HEK293 (cell line): ENCODE results near the gene FHIT.

Source experiments
- CTCF ChIA-PET: fragments of 350-600 bp; formaldehyde crosslinking; extraction: SDS; loops from one replicate; lab custom pipeline; 2021; ENCODE audit warnings: antibody characterized with exemption; lab: Yijun Ruan, JAX
- POLR2A ChIA-PET: fragments of 300-600 bp; formaldehyde crosslinking; extraction: SDS; loops from one replicate; lab custom pipeline; 2020; ENCODE audit warnings: antibody characterized with exemption, inconsistent platforms; lab: Yijun Ruan, JAX
- H3K27ac ChIP-seq: fragments of 200-500 bp; sonication (Bioruptor generic); 2 replicates; pipeline ENCODE4 v1.5.1; 2014; ENCODE audit warnings: low read depth, low read length, control low read depth, inconsistent platforms; ENCODE audit errors: extremely low read depth
- H3K36me3 ChIP-seq, 2 experiments: fragments of 200-500 bp in 1 of 2; sonication (Bioruptor generic) in 1 of 2; 1 replicate in 1 of 2; 2 replicates in 1 of 2; pipeline ENCODE4 v1.5.1; 2014 to 2017; ENCODE audit warnings: inconsistent platforms in 2 of 2, low read length in 2 of 2; ENCODE audit not compliant: control insufficient read depth in 2 of 2, insufficient read depth in 1 of 2
- H3K4me1 ChIP-seq: fragments of 200-500 bp; sonication (Bioruptor generic); 2 replicates; pipeline ENCODE4 v1.5.1; 2014; ENCODE audit warnings: mild to moderate bottlenecking, low read length, inconsistent platforms; ENCODE audit not compliant: control insufficient read depth, insufficient read depth
- H3K4me3 ChIP-seq: 2 replicates; pipeline ENCODE4 v1.5.1; 2011; ENCODE audit warnings: low read depth, mild to moderate bottlenecking, control low read depth, low read length, moderate library complexity
- H3K9me3 ChIP-seq: fragments of 200-500 bp; sonication (Bioruptor generic); 2 replicates; pipeline ENCODE4 v1.5.1; 2014; ENCODE audit warnings: low read depth, low read length, inconsistent platforms; ENCODE audit not compliant: control insufficient read depth, insufficient read depth
- OVOL3 ChIP-seq: fragments of 450-650 bp; formaldehyde crosslinking; IDR thresholded peaks from 2 replicates; pipeline ENCODE4 v1.5.1; 2016; ENCODE audit warnings: missing biosample characterization, missing genetic modification characterization
- SP2 ChIP-seq: fragments of 450-650 bp; formaldehyde crosslinking; IDR thresholded peaks from 2 replicates; pipeline ENCODE4 v1.5.1; 2016; ENCODE audit warnings: missing biosample characterization, missing genetic modification characterization
- ZNF10 ChIP-seq: fragments of 450-650 bp; formaldehyde crosslinking; IDR thresholded peaks from 2 replicates; pipeline ENCODE4 v1.5.1; 2017; ENCODE audit warnings: missing biosample characterization, missing genetic modification characterization
- ZNF133 ChIP-seq: fragments of 450-650 bp; formaldehyde crosslinking; IDR thresholded peaks from 2 replicates; pipeline ENCODE4 v1.5.1; 2016; ENCODE audit warnings: missing biosample characterization, missing genetic modification characterization
- ZNF16 ChIP-seq: fragments of 450-650 bp; formaldehyde crosslinking; IDR thresholded peaks from 2 replicates; pipeline ENCODE4 v1.5.1; 2016; ENCODE audit warnings: low read depth, missing biosample characterization, missing genetic modification characterization
- ZNF175 ChIP-seq: fragments of 450-650 bp; formaldehyde crosslinking; IDR thresholded peaks from 2 replicates; pipeline ENCODE4 v1.5.1; 2016; ENCODE audit warnings: missing biosample characterization, missing genetic modification characterization
- ZNF221 ChIP-seq: fragments of 450-650 bp; formaldehyde crosslinking; IDR thresholded peaks from 2 replicates; pipeline ENCODE4 v1.5.1; 2017; ENCODE audit warnings: missing biosample characterization, missing genetic modification characterization, borderline replicate concordance
- ZNF223 ChIP-seq: fragments of 450-650 bp; formaldehyde crosslinking; IDR thresholded peaks from 2 replicates; pipeline ENCODE4 v1.5.1; 2016; ENCODE audit warnings: missing biosample characterization, missing genetic modification characterization
- ZNF248 ChIP-seq: fragments of 450-650 bp; formaldehyde crosslinking; IDR thresholded peaks from 2 replicates; pipeline ENCODE4 v1.5.1; 2017; ENCODE audit warnings: missing biosample characterization, missing genetic modification characterization
- ZNF350 ChIP-seq: fragments of 450-650 bp; formaldehyde crosslinking; IDR thresholded peaks from 2 replicates; pipeline ENCODE4 v1.5.0; 2017; ENCODE audit warnings: missing biosample characterization, mild to moderate bottlenecking, missing genetic modification characterization
- ZNF48 ChIP-seq: fragments of 450-650 bp; formaldehyde crosslinking; IDR thresholded peaks from 2 replicates; pipeline ENCODE4 v1.5.1; 2016; ENCODE audit warnings: missing biosample characterization, missing genetic modification characterization
- ZNF510 ChIP-seq: fragments of 450-650 bp; formaldehyde crosslinking; IDR thresholded peaks from 2 replicates; pipeline ENCODE4 v1.5.1; 2018; ENCODE audit warnings: mild to moderate bottlenecking, missing genetic modification characterization, missing biosample characterization; ENCODE audit not compliant: insufficient replicate concordance
- ZNF544 ChIP-seq: fragments of 450-650 bp; formaldehyde crosslinking; IDR thresholded peaks from 2 replicates; pipeline ENCODE4 v1.5.0; 2017; ENCODE audit warnings: missing biosample characterization, missing genetic modification characterization
- ZNF558 ChIP-seq: fragments of 450-650 bp; formaldehyde crosslinking; IDR thresholded peaks from 2 replicates; pipeline ENCODE4 v1.5.1; 2016; ENCODE audit warnings: missing biosample characterization, missing genetic modification characterization
- ZNF560 ChIP-seq: fragments of 450-650 bp; formaldehyde crosslinking; IDR thresholded peaks from 2 replicates; pipeline ENCODE4 v1.5.1; 2017; ENCODE audit warnings: missing biosample characterization, missing genetic modification characterization, borderline replicate concordance
- ZNF571 ChIP-seq: fragments of 450-650 bp; formaldehyde crosslinking; IDR thresholded peaks from 2 replicates; pipeline ENCODE4 v1.5.0; 2017; ENCODE audit warnings: missing biosample characterization, missing genetic modification characterization
- ZNF707 ChIP-seq: fragments of 450-650 bp; formaldehyde crosslinking; IDR thresholded peaks from 2 replicates; pipeline ENCODE4 v1.5.1; 2016; ENCODE audit warnings: missing biosample characterization, missing genetic modification characterization
- TF ChIP-seq, protein P1 (sequence below): fragments of 450-650 bp; formaldehyde crosslinking; IDR thresholded peaks from 2 replicates; pipeline ENCODE4 v1.5.1; 2016; ENCODE audit warnings: missing biosample characterization, missing genetic modification characterization
- TF ChIP-seq, protein P2 (sequence below): fragments of 450-650 bp; formaldehyde crosslinking; IDR thresholded peaks from 2 replicates; pipeline ENCODE4 v1.5.1; 2016; ENCODE audit warnings: missing biosample characterization, missing genetic modification characterization, borderline replicate concordance
- TF ChIP-seq, protein P3 (sequence below): fragments of 450-650 bp; formaldehyde crosslinking; IDR thresholded peaks from 2 replicates; pipeline ENCODE4 v1.5.1; 2016; ENCODE audit warnings: missing biosample characterization, missing genetic modification characterization

The FHIT gene

DNA sequence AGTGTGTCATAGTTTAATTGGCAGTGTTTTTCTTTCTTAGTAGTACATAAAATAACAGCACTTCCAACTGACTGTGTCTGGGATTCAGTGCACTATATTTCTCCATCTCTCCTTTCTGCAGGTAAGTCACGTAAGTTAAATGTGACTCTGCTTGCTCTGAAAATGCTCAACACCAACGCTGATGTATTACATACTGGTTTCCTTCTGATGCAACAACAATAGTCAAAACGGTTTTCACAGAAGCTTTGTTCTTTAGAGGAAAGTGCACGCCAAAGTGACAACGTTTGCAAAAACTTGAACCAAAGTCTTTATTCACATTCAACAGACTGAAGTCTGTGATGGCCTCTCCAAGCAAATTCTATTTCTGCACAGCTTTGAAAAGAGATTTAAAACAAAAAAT lies 1494.3 kb downstream of the FHIT start (continued):
- TF ChIP-seq, protein P1, sequence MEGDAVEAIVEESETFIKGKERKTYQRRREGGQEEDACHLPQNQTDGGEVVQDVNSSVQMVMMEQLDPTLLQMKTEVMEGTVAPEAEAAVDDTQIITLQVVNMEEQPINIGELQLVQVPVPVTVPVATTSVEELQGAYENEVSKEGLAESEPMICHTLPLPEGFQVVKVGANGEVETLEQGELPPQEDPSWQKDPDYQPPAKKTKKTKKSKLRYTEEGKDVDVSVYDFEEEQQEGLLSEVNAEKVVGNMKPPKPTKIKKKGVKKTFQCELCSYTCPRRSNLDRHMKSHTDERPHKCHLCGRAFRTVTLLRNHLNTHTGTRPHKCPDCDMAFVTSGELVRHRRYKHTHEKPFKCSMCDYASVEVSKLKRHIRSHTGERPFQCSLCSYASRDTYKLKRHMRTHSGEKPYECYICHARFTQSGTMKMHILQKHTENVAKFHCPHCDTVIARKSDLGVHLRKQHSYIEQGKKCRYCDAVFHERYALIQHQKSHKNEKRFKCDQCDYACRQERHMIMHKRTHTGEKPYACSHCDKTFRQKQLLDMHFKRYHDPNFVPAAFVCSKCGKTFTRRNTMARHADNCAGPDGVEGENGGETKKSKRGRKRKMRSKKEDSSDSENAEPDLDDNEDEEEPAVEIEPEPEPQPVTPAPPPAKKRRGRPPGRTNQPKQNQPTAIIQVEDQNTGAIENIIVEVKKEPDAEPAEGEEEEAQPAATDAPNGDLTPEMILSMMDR, result no peak
- no peak for TF ChIP-seq ZNF48
- no peak for TF ChIP-seq ZNF350 (tag by site-specific recombination)
- TF ChIP-seq, protein P2, sequence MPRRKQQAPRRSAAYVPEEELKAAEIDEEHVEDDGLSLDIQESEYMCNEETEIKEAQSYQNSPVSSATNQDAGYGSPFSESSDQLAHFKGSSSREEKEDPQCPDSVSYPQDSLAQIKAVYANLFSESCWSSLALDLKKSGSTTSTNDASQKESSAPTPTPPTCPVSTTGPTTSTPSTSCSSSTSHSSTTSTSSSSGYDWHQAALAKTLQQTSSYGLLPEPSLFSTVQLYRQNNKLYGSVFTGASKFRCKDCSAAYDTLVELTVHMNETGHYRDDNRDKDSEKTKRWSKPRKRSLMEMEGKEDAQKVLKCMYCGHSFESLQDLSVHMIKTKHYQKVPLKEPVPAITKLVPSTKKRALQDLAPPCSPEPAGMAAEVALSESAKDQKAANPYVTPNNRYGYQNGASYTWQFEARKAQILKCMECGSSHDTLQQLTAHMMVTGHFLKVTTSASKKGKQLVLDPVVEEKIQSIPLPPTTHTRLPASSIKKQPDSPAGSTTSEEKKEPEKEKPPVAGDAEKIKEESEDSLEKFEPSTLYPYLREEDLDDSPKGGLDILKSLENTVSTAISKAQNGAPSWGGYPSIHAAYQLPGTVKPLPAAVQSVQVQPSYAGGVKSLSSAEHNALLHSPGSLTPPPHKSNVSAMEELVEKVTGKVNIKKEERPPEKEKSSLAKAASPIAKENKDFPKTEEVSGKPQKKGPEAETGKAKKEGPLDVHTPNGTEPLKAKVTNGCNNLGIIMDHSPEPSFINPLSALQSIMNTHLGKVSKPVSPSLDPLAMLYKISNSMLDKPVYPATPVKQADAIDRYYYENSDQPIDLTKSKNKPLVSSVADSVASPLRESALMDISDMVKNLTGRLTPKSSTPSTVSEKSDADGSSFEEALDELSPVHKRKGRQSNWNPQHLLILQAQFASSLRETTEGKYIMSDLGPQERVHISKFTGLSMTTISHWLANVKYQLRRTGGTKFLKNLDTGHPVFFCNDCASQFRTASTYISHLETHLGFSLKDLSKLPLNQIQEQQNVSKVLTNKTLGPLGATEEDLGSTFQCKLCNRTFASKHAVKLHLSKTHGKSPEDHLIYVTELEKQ, result no peak
- no peak for TF ChIP-seq ZNF544

DNA sequence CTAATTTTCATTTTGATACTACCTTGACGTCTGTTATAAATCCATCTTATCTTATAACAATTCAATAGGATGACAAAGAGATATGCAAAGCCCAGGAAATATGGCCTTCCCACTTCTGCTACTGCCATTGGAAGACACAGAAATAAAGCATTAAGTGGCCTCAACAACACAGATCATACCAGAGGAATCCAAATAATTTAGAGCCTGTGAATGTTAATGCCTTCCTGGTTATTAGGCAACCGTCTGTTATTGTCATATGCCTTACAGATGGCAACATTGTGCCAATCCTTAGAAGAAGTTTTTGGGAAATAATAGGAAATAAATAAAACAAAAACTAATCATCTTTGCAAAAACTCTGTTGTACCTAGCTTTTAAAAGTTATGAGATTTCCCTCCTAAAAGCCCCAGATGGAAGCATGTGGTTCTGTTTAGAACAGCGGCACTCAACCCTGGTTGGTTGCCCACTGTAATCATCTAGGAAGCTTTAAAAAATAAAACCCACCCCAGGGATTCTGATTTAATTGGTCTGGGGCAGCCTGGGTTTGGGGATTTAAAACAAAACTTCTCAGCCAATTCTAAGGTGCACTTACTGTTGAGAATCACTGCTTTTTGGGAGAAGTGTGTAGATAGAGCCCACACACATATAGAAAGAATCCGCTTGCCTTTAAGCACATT lies 1496.7 kb downstream of the FHIT start:
- no peak overlapping the region for H3K27ac ChIP-seq
- no peak for TF ChIP-seq OVOL3 (tag by site-specific recombination)
- TF ChIP-seq ZNF133, result no peak
- TF ChIP-seq, protein P3, sequence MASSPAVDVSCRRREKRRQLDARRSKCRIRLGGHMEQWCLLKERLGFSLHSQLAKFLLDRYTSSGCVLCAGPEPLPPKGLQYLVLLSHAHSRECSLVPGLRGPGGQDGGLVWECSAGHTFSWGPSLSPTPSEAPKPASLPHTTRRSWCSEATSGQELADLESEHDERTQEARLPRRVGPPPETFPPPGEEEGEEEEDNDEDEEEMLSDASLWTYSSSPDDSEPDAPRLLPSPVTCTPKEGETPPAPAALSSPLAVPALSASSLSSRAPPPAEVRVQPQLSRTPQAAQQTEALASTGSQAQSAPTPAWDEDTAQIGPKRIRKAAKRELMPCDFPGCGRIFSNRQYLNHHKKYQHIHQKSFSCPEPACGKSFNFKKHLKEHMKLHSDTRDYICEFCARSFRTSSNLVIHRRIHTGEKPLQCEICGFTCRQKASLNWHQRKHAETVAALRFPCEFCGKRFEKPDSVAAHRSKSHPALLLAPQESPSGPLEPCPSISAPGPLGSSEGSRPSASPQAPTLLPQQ (tag by site-specific recombination), result no peak
- no peak for TF ChIP-seq ZNF221 (tag by site-specific recombination)
- TF ChIP-seq, protein P2, result no peak
- TF ChIP-seq ZNF510 (tag by site-specific recombination), result no peak
- no peak for TF ChIP-seq ZNF175 (tag by site-specific recombination)
- no peak for TF ChIP-seq ZNF558
- TF ChIP-seq ZNF707 (tag by site-specific recombination), result no peak
- no peak for TF ChIP-seq ZNF560 (tag by site-specific recombination)
- TF ChIP-seq ZNF16 (tag by site-specific recombination), result no peak
- TF ChIP-seq ZNF571 (tag by site-specific recombination), result no peak
- no peak for TF ChIP-seq ZNF223 (tag by site-specific recombination)
- no peak for TF ChIP-seq ZNF10 (tag by site-specific recombination)
- no peak for TF ChIP-seq SP2 (tag by site-specific recombination)
- TF ChIP-seq, protein P1, result no peak
- TF ChIP-seq ZNF248 (tag by site-specific recombination), result no peak
- no peaks in the 10 kb centered on the region for H3K9me3 ChIP-seq
- POLR2A ChIA-PET, result no interaction called here
- H3K36me3 ChIP-seq, result no peaks in the 10 kb centered on the region
- no peaks in the 10 kb centered on the region for H3K4me1 ChIP-seq
- CTCF ChIA-PET, result no interaction called here
- no peak overlapping the region for H3K4me3 ChIP-seq
